ENCODE measurements around the gene FAM118B.

DNA sequence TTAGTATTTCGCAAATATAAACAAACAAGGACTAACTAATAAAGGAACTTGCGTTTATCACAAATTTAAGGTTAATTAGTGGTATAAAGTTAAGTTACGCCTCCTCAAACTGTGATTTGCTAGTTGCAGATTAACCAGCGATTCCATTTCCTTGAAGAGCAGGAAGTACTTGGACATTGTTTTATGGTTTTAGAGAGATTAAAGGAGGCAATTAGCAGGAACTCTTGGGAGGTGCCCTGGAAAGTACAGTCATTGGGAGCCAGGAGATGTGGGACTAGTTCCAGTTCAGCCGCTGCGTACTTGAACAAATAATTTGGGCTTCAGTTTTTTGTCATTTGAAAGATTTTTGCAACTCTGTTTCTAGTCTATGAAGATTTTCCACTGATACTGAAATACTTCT, 3.3 kb downstream of the FAM118B start:
- TF ChIP-seq, protein P1, sequence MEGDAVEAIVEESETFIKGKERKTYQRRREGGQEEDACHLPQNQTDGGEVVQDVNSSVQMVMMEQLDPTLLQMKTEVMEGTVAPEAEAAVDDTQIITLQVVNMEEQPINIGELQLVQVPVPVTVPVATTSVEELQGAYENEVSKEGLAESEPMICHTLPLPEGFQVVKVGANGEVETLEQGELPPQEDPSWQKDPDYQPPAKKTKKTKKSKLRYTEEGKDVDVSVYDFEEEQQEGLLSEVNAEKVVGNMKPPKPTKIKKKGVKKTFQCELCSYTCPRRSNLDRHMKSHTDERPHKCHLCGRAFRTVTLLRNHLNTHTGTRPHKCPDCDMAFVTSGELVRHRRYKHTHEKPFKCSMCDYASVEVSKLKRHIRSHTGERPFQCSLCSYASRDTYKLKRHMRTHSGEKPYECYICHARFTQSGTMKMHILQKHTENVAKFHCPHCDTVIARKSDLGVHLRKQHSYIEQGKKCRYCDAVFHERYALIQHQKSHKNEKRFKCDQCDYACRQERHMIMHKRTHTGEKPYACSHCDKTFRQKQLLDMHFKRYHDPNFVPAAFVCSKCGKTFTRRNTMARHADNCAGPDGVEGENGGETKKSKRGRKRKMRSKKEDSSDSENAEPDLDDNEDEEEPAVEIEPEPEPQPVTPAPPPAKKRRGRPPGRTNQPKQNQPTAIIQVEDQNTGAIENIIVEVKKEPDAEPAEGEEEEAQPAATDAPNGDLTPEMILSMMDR (IDR thresholded peaks at IDR 0.05; ENCODE audit: poor library complexity) = no peak
- TF ChIP-seq EZH2phosphoT487 (IDR thresholded peaks at IDR 0.05; ENCODE audit: low read depth, severe bottlenecking, unreplicated experiment) = no peak
